BLaER1 (cell line): ENCODE data around the gene TPRG1L.

Experiments
- H3K27ac ChIP-seq: shearing (Covaris generic); formaldehyde crosslinking; 2 replicates; pipeline ENCODE4 v1.8.1; 2022
- H3K27me3 ChIP-seq: shearing (Covaris generic); formaldehyde crosslinking; 2 replicates; pipeline ENCODE4 v1.8.1; 2022
- H3K36me3 ChIP-seq: shearing (Covaris generic); formaldehyde crosslinking; 2 replicates; pipeline ENCODE4 v1.8.1; 2022
- H3K4me1 ChIP-seq: shearing (Covaris generic); formaldehyde crosslinking; 2 replicates; pipeline ENCODE4 v1.8.1; 2022
- H3K4me2 ChIP-seq: shearing (Covaris generic); formaldehyde crosslinking; 2 replicates; pipeline ENCODE4 v1.8.1; 2022
- H3K4me3 ChIP-seq: shearing (Covaris generic); formaldehyde crosslinking; 2 replicates; pipeline ENCODE4 v1.8.1; 2022
- H3K9ac ChIP-seq: shearing (Covaris generic); formaldehyde crosslinking; 2 replicates; pipeline ENCODE4 v1.8.1; 2022
- H3K9me3 ChIP-seq: shearing (Covaris generic); formaldehyde crosslinking; 2 replicates; pipeline ENCODE4 v1.8.1; 2022
- H4K20me1 ChIP-seq: shearing (Covaris generic); formaldehyde crosslinking; 2 replicates; pipeline ENCODE4 v1.8.1; 2022
- Cebpa-rat ChIP-seq: shearing (Covaris generic); IDR thresholded peaks from 2 replicates; pipeline ENCODE4 v1.8.1; 2022

The TPRG1L gene

GRCh38 chr1:3673381-3674099 is 48.7 kb downstream of the TPRG1L start:
- Histone ChIP-seq H3K4me3 (no peak overlapping the region), H3K36me3 (no peaks in the 10 kb centered on the region), H3K27me3 (no peaks in the 10 kb centered on the region), H4K20me1 (no peaks in the 10 kb centered on the region), H3K9ac (no peak overlapping the region), H3K27ac (peak overlapping the region; percentile 60; the same call in 1 of the 2 replicates), H3K4me1 (peaks cover 91% of the 10 kb centered on the region), H3K9me3 (no peaks in the 10 kb centered on the region), H3K4me2 (peak overlapping the region; percentile 57)
- TF ChIP-seq Cebpa-rat: no peak

GRCh38 chr1:3674100-3675094 is 49.6 kb downstream of the TPRG1L start:
- H3K4me1 ChIP-seq: peaks cover 91% of the 10 kb centered on the region
- no peaks in the 10 kb centered on the region for H4K20me1 ChIP-seq
- H3K9me3 ChIP-seq: no peaks in the 10 kb centered on the region
- H3K27me3 ChIP-seq: no peaks in the 10 kb centered on the region
- no peak for TF ChIP-seq Cebpa-rat
- no peak overlapping the region for H3K9ac ChIP-seq
- no peak overlapping the region for H3K4me3 ChIP-seq
- peak overlapping the region; percentile 60 for H3K27ac ChIP-seq
- H3K4me2 ChIP-seq: peak overlapping the region; percentile 57
- no peaks in the 10 kb centered on the region for H3K36me3 ChIP-seq

DNA sequence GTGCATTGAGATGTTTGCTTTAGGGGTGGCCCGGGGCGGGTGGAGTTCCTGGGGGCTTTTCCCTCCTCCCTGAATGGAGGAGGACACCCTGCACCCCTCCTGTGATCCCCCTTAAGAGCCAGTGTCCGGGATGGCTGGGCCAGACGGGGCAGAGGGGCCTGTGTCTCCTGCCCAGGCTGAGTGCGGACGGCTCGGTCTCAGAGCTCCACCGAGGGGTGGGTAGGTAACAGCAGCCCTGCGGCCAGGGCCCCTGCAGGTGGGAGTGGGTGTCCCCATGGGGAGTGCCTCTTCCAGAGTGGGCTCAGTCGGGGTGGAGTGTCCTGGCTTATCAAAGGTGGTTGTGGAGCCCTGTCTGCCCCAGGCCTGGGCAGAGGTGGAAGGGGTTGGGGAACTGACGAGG is 50.6 kb downstream of the TPRG1L start:
- Histone ChIP-seq H3K9me3 (no peaks in the 10 kb centered on the region), H3K27ac (peak overlapping the region; percentile 96), H3K4me1 (peaks cover 99% of the 10 kb centered on the region), H3K4me2 (peak overlapping the region; percentile 99), H3K9ac (peak overlapping the region; percentile 78; the same call in 1 of the 2 replicates), H3K36me3 (no peaks in the 10 kb centered on the region), H3K27me3 (no peaks in the 10 kb centered on the region), H4K20me1 (no peaks in the 10 kb centered on the region), H3K4me3 (no peak overlapping the region)
- TF ChIP-seq Cebpa-rat: no peak

DNA sequence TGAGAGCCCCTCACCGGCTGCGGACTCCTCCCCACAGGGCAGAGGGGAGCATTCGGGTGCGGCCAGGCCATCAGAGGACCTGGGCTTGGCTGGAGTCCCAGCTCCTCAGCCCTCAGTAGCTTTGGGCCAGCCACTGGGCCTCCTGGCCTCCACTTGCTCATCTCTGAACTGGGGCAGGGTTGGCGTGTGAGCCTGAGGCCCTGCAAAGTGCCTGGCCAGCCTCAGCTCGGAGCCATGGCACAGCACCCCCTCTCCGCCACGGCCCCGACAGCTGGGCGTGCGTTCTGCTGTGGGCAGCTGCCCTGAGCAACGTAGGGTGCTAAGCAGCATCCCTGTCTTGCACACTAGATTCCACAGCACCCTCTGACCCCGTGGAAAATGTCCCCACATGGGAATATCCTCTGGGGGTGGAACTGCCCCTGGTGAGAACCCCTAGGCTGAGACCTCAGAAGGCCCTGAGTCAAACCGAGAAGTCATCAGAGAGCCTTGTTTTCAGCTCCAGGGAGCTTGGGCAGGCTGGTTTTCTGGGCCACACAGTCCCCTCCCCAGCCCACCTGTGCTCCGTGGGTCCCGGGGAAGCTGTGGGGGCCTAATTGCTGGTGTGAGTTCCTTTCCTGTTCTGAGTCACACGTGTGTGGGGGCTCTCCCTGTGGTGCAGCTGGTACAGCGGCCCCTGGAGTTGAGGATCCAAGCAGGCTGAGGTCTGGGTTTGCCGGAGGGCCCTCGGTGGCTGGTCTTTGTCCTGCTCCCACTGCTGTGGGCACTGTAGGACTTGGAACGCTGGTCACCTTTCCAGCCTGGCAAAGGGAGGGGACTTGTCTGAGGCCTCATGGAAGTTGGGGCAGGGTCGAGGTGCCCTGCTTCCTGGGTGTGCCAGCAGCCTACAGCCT is 52.0 kb downstream of the TPRG1L start:
- no peaks in the 10 kb centered on the region for H4K20me1 ChIP-seq
- no peaks in the 10 kb centered on the region for H3K36me3 ChIP-seq
- H3K27me3 ChIP-seq: no peaks in the 10 kb centered on the region
- no peaks in the 10 kb centered on the region for H3K9me3 ChIP-seq
- peaks cover 100% of the 10 kb centered on the region for H3K4me1 ChIP-seq
- H3K9ac ChIP-seq: peak overlapping the region; percentile 78
- peak overlapping the region; percentile 99 for H3K4me2 ChIP-seq
- peak overlapping the region; percentile 56 for H3K4me3 ChIP-seq
- H3K27ac ChIP-seq: peak overlapping the region; percentile 96
- no peak for TF ChIP-seq Cebpa-rat

DNA sequence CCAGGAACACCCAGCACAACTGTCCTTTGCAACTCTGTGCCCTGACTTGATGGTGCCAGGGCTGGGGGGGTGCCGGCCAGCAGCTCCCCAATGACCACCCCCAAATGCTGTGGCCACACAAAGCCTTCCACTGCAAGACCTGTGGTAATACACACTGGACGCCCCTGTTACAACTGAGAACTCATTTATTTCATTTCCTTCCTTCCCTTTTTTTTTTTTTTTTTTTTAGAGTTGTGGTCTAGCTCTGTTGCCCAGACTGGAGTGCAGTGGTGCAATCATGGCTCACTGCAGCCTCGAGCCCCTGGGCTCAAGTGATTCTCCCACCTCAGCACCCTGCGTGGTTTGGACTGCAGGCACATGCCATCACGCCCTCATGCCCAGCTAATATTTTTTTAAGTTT is 52.7 kb downstream of the TPRG1L start:
- Histone ChIP-seq H3K9ac (peak overlapping the region; percentile 78), H4K20me1 (no peaks in the 10 kb centered on the region), H3K4me3 (peak overlapping the region; percentile 56), H3K4me1 (peaks cover 100% of the 10 kb centered on the region), H3K27ac (peak overlapping the region; percentile 96), H3K36me3 (no peaks in the 10 kb centered on the region), H3K4me2 (peak overlapping the region; percentile 99), H3K27me3 (no peaks in the 10 kb centered on the region), H3K9me3 (no peaks in the 10 kb centered on the region)
- peak; percentile 89 for TF ChIP-seq Cebpa-rat

DNA sequence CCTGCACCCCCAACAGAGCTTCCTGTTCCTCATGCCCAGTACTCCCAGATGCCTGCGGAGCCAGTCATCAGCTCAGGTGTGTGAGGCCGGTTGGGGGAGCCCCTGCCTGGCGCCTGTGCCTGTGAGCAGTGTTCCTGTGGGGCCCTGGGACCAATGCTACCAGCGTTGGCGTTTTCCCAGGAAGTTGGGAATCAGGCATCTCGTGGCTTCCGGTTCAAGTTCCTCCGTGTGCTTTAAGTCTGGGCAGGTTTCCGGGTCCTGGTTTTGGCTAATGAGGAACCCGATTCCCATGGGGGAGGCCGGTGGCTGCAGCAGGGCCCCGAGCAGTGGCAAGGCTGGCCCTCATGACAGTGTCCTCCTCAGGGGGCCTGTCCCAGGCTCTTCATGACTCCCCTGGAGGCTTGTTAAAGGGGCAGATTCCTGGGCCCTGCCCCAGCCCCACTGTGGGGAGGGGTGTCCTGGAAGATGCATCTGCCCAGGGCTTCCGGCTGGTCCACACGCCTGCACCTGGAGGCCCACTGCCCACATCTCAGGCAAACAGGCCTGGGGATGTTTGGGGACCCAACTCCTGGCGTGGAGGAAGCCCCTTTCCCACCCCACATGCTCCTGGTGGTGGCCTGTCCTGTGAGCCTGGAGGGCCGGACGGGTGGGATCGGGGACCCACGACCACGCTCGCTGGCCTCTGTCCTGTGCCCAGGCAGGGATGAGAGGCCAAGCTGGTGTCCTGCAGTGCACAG is 53.7 kb downstream of the TPRG1L start:
- Histone ChIP-seq H3K4me1 (peaks cover 100% of the 10 kb centered on the region), H3K4me2 (peak overlapping the region; percentile 99), H3K27me3 (no peaks in the 10 kb centered on the region)

DNA sequence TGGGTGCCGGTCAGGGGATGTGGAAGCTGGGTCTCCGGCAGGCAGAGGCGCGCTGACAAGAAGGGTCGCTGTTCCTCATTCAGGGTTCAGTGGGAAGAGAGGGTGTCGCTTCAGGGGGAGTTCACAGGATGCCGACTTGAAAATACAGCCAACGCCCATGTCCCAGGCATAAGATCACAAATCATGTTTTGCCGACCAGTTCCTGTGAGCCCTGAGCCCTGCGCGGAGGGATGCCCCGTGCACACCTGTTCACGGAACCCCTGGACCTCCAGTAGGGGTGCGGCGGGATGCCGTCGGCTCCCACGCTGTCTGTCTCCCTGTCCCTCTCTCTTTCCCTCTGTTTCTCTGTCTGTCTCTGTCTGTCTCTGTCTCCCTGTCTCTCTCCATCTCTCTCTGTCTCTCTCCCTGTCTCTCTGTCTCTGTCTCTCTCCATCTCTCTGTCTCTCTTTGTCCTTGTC is 54.3 kb downstream of the TPRG1L start:
- Histone ChIP-seq H3K9me3 (no peaks in the 10 kb centered on the region), H3K27ac (peak overlapping the region; percentile 96), H3K4me3 (no peak overlapping the region), H3K4me2 (peak overlapping the region; percentile 99), H3K4me1 (peaks cover 100% of the 10 kb centered on the region), H3K27me3 (no peaks in the 10 kb centered on the region), H3K9ac (peak overlapping the region; percentile 78; the same call in 1 of the 2 replicates), H4K20me1 (no peaks in the 10 kb centered on the region), H3K36me3 (no peaks in the 10 kb centered on the region)
- no peak for TF ChIP-seq Cebpa-rat

More for the DNA sequence above, 53.7 kb downstream of the TPRG1L start:
- no peak for TF ChIP-seq Cebpa-rat
- Histone ChIP-seq H3K36me3 (no peaks in the 10 kb centered on the region), H3K9me3 (no peaks in the 10 kb centered on the region), H3K27ac (peak overlapping the region; percentile 96), H4K20me1 (no peaks in the 10 kb centered on the region), H3K9ac (peak overlapping the region; percentile 78), H3K4me3 (peak overlapping the region; percentile 33)
